MM.1S (cell line): ENCODE data around the gene DPPA4.
"Not testable (repeated sequence)": the region's sequence is repeated elsewhere in the genome, so short reads cannot be mapped to it uniquely, and the experiment has no call there.

ENCODE experiments used
- DNase-seq: peaks from one replicate; pipeline ENCODE4 v3.0.0-alpha.2; 2015
- H2AFZ ChIP-seq: fragments of 300-600 bp; sonication (generic); 2 replicates; pipeline ENCODE4 v1.6.0; 2016; ENCODE audit warnings: antibody characterized with exemption, low read length
- H3F3A ChIP-seq: fragments of 300-600 bp; sonication (generic); 2 replicates; pipeline ENCODE4 v1.6.1; 2016; ENCODE audit warnings: mild to moderate bottlenecking, antibody characterized with exemption, low read length, moderate library complexity, mixed read lengths; ENCODE audit not compliant: insufficient read depth
- H3K27ac ChIP-seq: fragments of 300-600 bp; sonication (generic); 2 replicates; pipeline ENCODE4 v1.5.1; 2016; ENCODE audit warnings: mild to moderate bottlenecking, low read length
- H3K27me3 ChIP-seq: fragments of 300-600 bp; sonication (generic); replicated peaks from 2 replicates; pipeline ENCODE4 v1.6.0; 2016; ENCODE audit warnings: low read length; ENCODE audit not compliant: insufficient read depth
- H3K36me3 ChIP-seq: fragments of 300-600 bp; sonication (generic); replicated peaks from 2 replicates; pipeline ENCODE4 v1.6.1; 2016; ENCODE audit warnings: mild to moderate bottlenecking, low read length, mixed read lengths; ENCODE audit not compliant: insufficient read depth
- H3K4me1 ChIP-seq: fragments of 300-600 bp; sonication (generic); 2 replicates; pipeline ENCODE4 v1.6.1; 2016; ENCODE audit warnings: low read length, mixed read lengths
- H3K4me2 ChIP-seq: fragments of 300-600 bp; sonication (generic); 2 replicates; pipeline ENCODE4 v1.6.0; 2016; ENCODE audit warnings: low read depth, low read length
- H3K4me3 ChIP-seq: fragments of 300-600 bp; sonication (generic); 2 replicates; pipeline ENCODE4 v1.5.1; 2016; ENCODE audit warnings: low read length, mixed read lengths
- H3K79me2 ChIP-seq: fragments of 300-600 bp; sonication (generic); 2 replicates; pipeline ENCODE4 v1.6.1; 2016; ENCODE audit warnings: mixed run types, low read length, mixed read lengths
- H3K9ac ChIP-seq: fragments of 300-600 bp; sonication (generic); 2 replicates; pipeline ENCODE4 v1.6.1; 2016; ENCODE audit warnings: low read length, mixed read lengths
- H3K9me2 ChIP-seq: fragments of 300-600 bp; sonication (generic); replicated peaks from 2 replicates; pipeline ENCODE4 v1.6.1; 2016; ENCODE audit warnings: mild to moderate bottlenecking, low read length, mixed read lengths; ENCODE audit not compliant: insufficient read depth
- H3K9me3 ChIP-seq: fragments of 300-600 bp; sonication (generic); replicated peaks from 2 replicates; pipeline ENCODE4 v1.6.1; 2016; ENCODE audit warnings: mild to moderate bottlenecking, low read length, mixed read lengths; ENCODE audit not compliant: insufficient read depth
- H4K20me1 ChIP-seq: fragments of 300-600 bp; sonication (generic); 2 replicates; pipeline ENCODE4 v1.6.1; 2016; ENCODE audit warnings: mild to moderate bottlenecking, low read length, moderate library complexity, mixed read lengths; ENCODE audit not compliant: insufficient read depth
- CTCF ChIP-seq: fragments of 300-600 bp; sonication (generic); IDR thresholded peaks from 2 replicates; pipeline ENCODE4 v1.5.1; 2016; ENCODE audit warnings: antibody characterized with exemption, low read length, mixed read lengths
- EZH2 ChIP-seq: fragments of 300-600 bp; sonication (generic); optimal IDR thresholded peaks from 2 replicates; pipeline ENCODE3; 2017; ENCODE audit warnings: low read depth, mild to moderate bottlenecking, antibody characterized with exemption, low read length, mixed read lengths
- EZH2phosphoT487 ChIP-seq: fragments of 300-600 bp; sonication (generic); IDR thresholded peaks from 2 replicates; pipeline ENCODE4 v1.6.1; 2018; ENCODE audit warnings: antibody characterized with exemption, low read length

Gene DPPA4

GRCh38 chr3:109362823-109363222, 25.5 kb upstream of the DPPA4 start:
- no peaks in the 10 kb centered on the region for H4K20me1 ChIP-seq
- no peaks in the 10 kb centered on the region for H3K36me3 ChIP-seq
- H3K4me1 ChIP-seq, result no peaks in the 10 kb centered on the region
- H3K27me3 ChIP-seq, result no peaks in the 10 kb centered on the region
- no peak for DNase-seq
- H3K9ac ChIP-seq, result no peak overlapping the region
- no peak overlapping the region for H2AFZ ChIP-seq
- no peak overlapping the region for H3K4me2 ChIP-seq
- no peaks in the 10 kb centered on the region for H3F3A ChIP-seq
- H3K9me3 ChIP-seq, result no peaks in the 10 kb centered on the region
- no peak overlapping the region for H3K4me3 ChIP-seq
- no peak for TF ChIP-seq CTCF
- no peak for TF ChIP-seq EZH2
- TF ChIP-seq EZH2phosphoT487, result no peak
- H3K27ac ChIP-seq, result no peak overlapping the region
- H3K79me2 ChIP-seq, result no peaks in the 10 kb centered on the region
- H3K9me2 ChIP-seq, result no peaks in the 10 kb centered on the region

- H3K9me2 ChIP-seq, H3K4me1 ChIP-seq, H3K27ac ChIP-seq, H3K4me2 ChIP-seq, H2AFZ ChIP-seq, H3K4me3 ChIP-seq, H4K20me1 ChIP-seq, H3K27me3 ChIP-seq, H3K9ac ChIP-seq, H3K79me2 ChIP-seq, H3F3A ChIP-seq, H3K36me3 ChIP-seq, DNase-seq, H3K9me3 ChIP-seq: not testable (repeated sequence)
These were observed 21.5 kb upstream of the DPPA4 start for GRCh38 chr3:109358809-109359208.

- Histone ChIP-seq H3K9ac (no peak overlapping the region), H3K27ac (no peak overlapping the region), H3K4me3 (no peak overlapping the region)
These were observed 19.3 kb upstream of the DPPA4 start for GRCh38 chr3:109356442-109357155.

More at GRCh38 chr3:109356442-109357155, 19.3 kb upstream of the DPPA4 start:
- Histone ChIP-seq H3K9me3 (no peaks in the 10 kb centered on the region), H2AFZ (no peak overlapping the region), H3F3A (no peaks in the 10 kb centered on the region), H3K4me2 (no peak overlapping the region), H3K4me1 (no peaks in the 10 kb centered on the region), H3K27me3 (no peaks in the 10 kb centered on the region), H3K79me2 (no peaks in the 10 kb centered on the region), H4K20me1 (no peaks in the 10 kb centered on the region), H3K36me3 (no peaks in the 10 kb centered on the region), H3K9me2 (no peaks in the 10 kb centered on the region)
- no peak for DNase-seq
- TF ChIP-seq EZH2phosphoT487 (no peak), EZH2 (no peak), CTCF (no peak)
